H1 (cell line): ENCODE data around the gene TAGLN2. TPM values are rescaled to one million over a fixed set of nuclear protein-coding genes. Genes with fewer than 3 reads are reported as not detected.

Source experiments
- CTCF ChIA-PET: fragments of 300-600 bp; sonication (Branson Sonifier 250); formaldehyde crosslinking; loops from one replicate; lab custom pipeline; 2021; ENCODE audit not compliant: partially characterized antibody; lab: Charles Lee
- POLR2A ChIA-PET: fragments of 300-600 bp; sonication (Branson Sonifier 250); formaldehyde crosslinking; loops from one replicate; lab custom pipeline; 2021; ENCODE audit warnings: inconsistent platforms; ENCODE audit not compliant: partially characterized antibody; lab: Charles Lee
- DNase-seq, 2 experiments: peaks; one replicate each; pipeline versions ENCODE4 v3.0.0 to v3.0.0-alpha.2; 2010 to 2022; ENCODE audit warnings: low spot score in 2 of 2, low read depth in 1 of 2, mixed read lengths in 1 of 2
- FAIRE-seq: peaks from 2 replicates; lab custom pipeline; 2011; peaks lifted over from hg19 to GRCh38; lab: Jason Lieb, UNC
- H2AFZ ChIP-seq: 2 replicates; pipeline ENCODE4 v1.8.1; 2012; ENCODE audit warnings: low read length, inconsistent platforms
- H2AK5ac ChIP-seq: 2 replicates; pipeline ENCODE4 v1.6.1; 2013; ENCODE audit warnings: low read depth, low read length
- H2BK120ac ChIP-seq: replicated peaks from 2 replicates; pipeline ENCODE3; 2013; ENCODE audit warnings: low read depth, low read length, inconsistent platforms
- H2BK12ac ChIP-seq: 2 replicates; pipeline ENCODE4 v1.6.1; 2013; ENCODE audit warnings: low read depth, low read length
- H2BK15ac ChIP-seq: 2 replicates; pipeline ENCODE4 v1.6.1; 2013; ENCODE audit warnings: low read length
- H2BK20ac ChIP-seq: 2 replicates; pipeline ENCODE4 v1.6.1; 2013; ENCODE audit warnings: low read length
- H2BK5ac ChIP-seq: 2 replicates; pipeline ENCODE4 v1.6.1; 2013; ENCODE audit warnings: low read depth, low read length
- H3K14ac ChIP-seq: 2 replicates; pipeline ENCODE4 v1.6.1; 2013; ENCODE audit warnings: inconsistent platforms; ENCODE audit not compliant: insufficient read length
- H3K18ac ChIP-seq: 2 replicates; pipeline ENCODE4 v1.6.1; 2013; ENCODE audit warnings: low read length; ENCODE audit errors: extremely low read depth
- H3K23ac ChIP-seq: 2 replicates; pipeline ENCODE4 v1.6.1; 2013; ENCODE audit warnings: inconsistent platforms; ENCODE audit not compliant: insufficient read length
- H3K23me2 ChIP-seq: 2 replicates; pipeline ENCODE4 v1.6.1; 2013; ENCODE audit warnings: low read depth, low read length
- H3K27ac ChIP-seq: 2 replicates; pipeline ENCODE4 v1.6.1; 2011; ENCODE audit warnings: low read depth, low read length, inconsistent platforms
- H3K27me3 ChIP-seq, 4 experiments: replicated peaks in 1 of 4; 1 replicate in 1 of 4; 2 replicates in 3 of 4; pipeline versions ENCODE4 v1.6.1 to v1.8.1; 2011 to 2013; ENCODE audit warnings: low read length in 3 of 4, mild to moderate bottlenecking in 3 of 4, inconsistent platforms in 2 of 4, mixed read lengths in 2 of 4, moderate library complexity in 1 of 4; ENCODE audit not compliant: control insufficient read depth in 3 of 4, insufficient read depth in 3 of 4; ENCODE audit errors: extremely low read depth in 1 of 4
- H3K36me3 ChIP-seq, 4 experiments: 2 replicates each; pipeline versions ENCODE4 v1.6.1 to v1.8.1; 2011 to 2013; ENCODE audit warnings: mild to moderate bottlenecking in 4 of 4, low read length in 3 of 4, moderate library complexity in 2 of 4, control low read depth in 1 of 4, inconsistent platforms in 1 of 4; ENCODE audit not compliant: insufficient read depth in 4 of 4, control insufficient read depth in 2 of 4
- H3K4ac ChIP-seq: replicated peaks from 2 replicates; pipeline ENCODE3; 2013; ENCODE audit warnings: low read length, low read depth, mixed read lengths, inconsistent platforms; ENCODE audit not compliant: insufficient read length
- H3K4me1 ChIP-seq, 4 experiments: replicated peaks in 1 of 4; 1 replicate in 1 of 4; 2 replicates in 3 of 4; pipeline versions ENCODE4 v1.6.1 to v1.8.1; 2011 to 2013; ENCODE audit warnings: low read length in 3 of 4, inconsistent platforms in 2 of 4, mixed read lengths in 1 of 4; ENCODE audit not compliant: insufficient read depth in 4 of 4, control insufficient read depth in 3 of 4
- H3K4me2 ChIP-seq, 2 experiments: 2 replicates each; pipeline versions ENCODE4 v1.6.1 to v1.8.1; 2011 to 2013; ENCODE audit warnings: low read depth in 2 of 2, low read length in 2 of 2, control low read depth in 1 of 2, inconsistent platforms in 1 of 2, mild to moderate bottlenecking in 1 of 2; ENCODE audit not compliant: insufficient read depth in 1 of 2
- H3K4me3 ChIP-seq, 4 experiments: fragments of 200-600, 300-600 bp in 1 of 4; sonication (generic), shearing (Covaris generic), sonication (Bioruptor Twin) in 1 of 4; 2 replicates each; pipeline versions ENCODE4 v1.5.1 to v1.8.1; 2011 to 2016; ENCODE audit warnings: low read length in 4 of 4, low read depth in 3 of 4, control low read depth in 2 of 4, inconsistent platforms in 2 of 4, mild to moderate bottlenecking in 2 of 4, mixed read lengths in 1 of 4, moderate library complexity in 1 of 4; ENCODE audit not compliant: insufficient read depth in 2 of 4; ENCODE audit errors: extremely low read depth in 1 of 4
- H3K56ac ChIP-seq: replicated peaks from 2 replicates; pipeline ENCODE3; 2013; ENCODE audit warnings: low read depth, mild to moderate bottlenecking, mixed read lengths, low read length, inconsistent platforms; ENCODE audit not compliant: insufficient read length
- H3K79me1 ChIP-seq: 2 replicates; pipeline ENCODE4 v1.6.1; 2013; ENCODE audit warnings: low read depth, low read length, control low read depth
- H3K79me2 ChIP-seq, 2 experiments: 2 replicates each; pipeline versions ENCODE4 v1.6.1 to v1.8.1; 2012 to 2013; ENCODE audit warnings: low read length in 2 of 2, mild to moderate bottlenecking in 2 of 2, inconsistent platforms in 1 of 2; ENCODE audit not compliant: insufficient read depth in 2 of 2, control insufficient read depth in 1 of 2
- H3K9ac ChIP-seq, 4 experiments: replicated peaks in 1 of 4; 1 replicate in 1 of 4; 2 replicates in 3 of 4; pipeline versions ENCODE4 v1.6.1 to v1.8.1; 2011 to 2013; ENCODE audit warnings: low read depth in 3 of 4, low read length in 3 of 4, control low read depth in 2 of 4, mild to moderate bottlenecking in 2 of 4, moderate library complexity in 2 of 4, inconsistent platforms in 1 of 4; ENCODE audit errors: extremely low read depth in 1 of 4
- H3K9me3 ChIP-seq, 2 experiments: 2 replicates each; pipeline versions ENCODE4 v1.6.1 to v1.8.1; 2012 to 2013; ENCODE audit warnings: mild to moderate bottlenecking in 2 of 2, moderate library complexity in 2 of 2, control low read depth in 1 of 2, inconsistent platforms in 1 of 2, low read depth in 1 of 2, low read length in 1 of 2, mixed read lengths in 1 of 2; ENCODE audit not compliant: insufficient read depth in 2 of 2
- H4K20me1 ChIP-seq, 2 experiments: replicated peaks in 1 of 2; 2 replicates each; pipeline versions ENCODE3 to v1.8.1; 2011 to 2013; ENCODE audit warnings: inconsistent platforms in 2 of 2, low read length in 2 of 2, mild to moderate bottlenecking in 1 of 2; ENCODE audit not compliant: insufficient read depth in 2 of 2, control insufficient read depth in 1 of 2
- H4K5ac ChIP-seq: 2 replicates; pipeline ENCODE4 v1.6.1; 2013; ENCODE audit warnings: low read length, low read depth, mixed read lengths, inconsistent platforms; ENCODE audit not compliant: insufficient read length
- H4K8ac ChIP-seq: 2 replicates; pipeline ENCODE4 v1.8.0; 2013; ENCODE audit warnings: mild to moderate bottlenecking, moderate library complexity, low read length, inconsistent platforms; ENCODE audit not compliant: insufficient read depth; ENCODE audit errors: extremely low read depth
- H4K91ac ChIP-seq: replicated peaks from 2 replicates; pipeline ENCODE3; 2013; ENCODE audit warnings: low read length, mixed read lengths, inconsistent platforms; ENCODE audit not compliant: insufficient read length
- RXRA ChIP-seq: IDR thresholded peaks from 2 replicates; pipeline ENCODE4 v1.6.1; 2011; ENCODE audit warnings: low read depth, mild to moderate bottlenecking, low read length, moderate library complexity; ENCODE audit not compliant: insufficient read depth
- TCF12 ChIP-seq: IDR thresholded peaks from 2 replicates; pipeline ENCODE4 v1.6.1; 2011; ENCODE audit warnings: low read depth, mild to moderate bottlenecking, low read length
- WGBS, 2 experiments: shearing (Covaris generic) in 1 of 2; methylation state at CpG; one replicate each; pipeline versions ENCODE4 v1.1.6 to v1.1.7; 2013 to 2015; ENCODE audit warnings: low lambda C conversion rate in 2 of 2, mixed read lengths in 2 of 2, inconsistent platforms in 1 of 2, low coverage in 1 of 2, missing lambda C conversion rate in 1 of 2; ENCODE audit not compliant: insufficient replicate concordance in 2 of 2, insufficient coverage in 1 of 2, insufficient read length in 1 of 2; ENCODE audit errors: extremely low coverage in 1 of 2, missing lambda C conversion rate in 1 of 2; 5-methylcytosine and 5-hydroxymethylcytosine counted together
- polyA plus RNA-seq, 7 experiments: library from polyadenylated mRNA; depleted of rRNA in 3 of 7; stranded (reverse) in 5 of 7; unstranded in 2 of 7; fragments of >200 nt in 5 of 7; fragments of 200-250 nt in 2 of 7; gene quantifications; 1 replicate in 5 of 7; 2 replicates in 1 of 7; 4 replicates in 1 of 7; pipeline versions ENCODE4 v1.2.1 to v1.2.3, GENCODE V29; 2011 to 2013; ENCODE audit warnings: missing spikeins in 2 of 7, mixed read lengths in 2 of 7
- total RNA-seq: library from RNA; stranded (reverse); fragmentation: NEBNext Ultra II Directional; extraction: Animal tissue kit (Norgen Biotek cat#: 25700); gene quantifications from 2 replicates; pipeline ENCODE4 v1.2.1, GENCODE V29; 2021

The TAGLN2 gene
- total and polyA plus RNA-seq, 2 of the 8 experiments (the other 6 are each of a cell fraction or from before 2014, with no cell fraction given) = 93.0 to 114 TPM

DNA sequence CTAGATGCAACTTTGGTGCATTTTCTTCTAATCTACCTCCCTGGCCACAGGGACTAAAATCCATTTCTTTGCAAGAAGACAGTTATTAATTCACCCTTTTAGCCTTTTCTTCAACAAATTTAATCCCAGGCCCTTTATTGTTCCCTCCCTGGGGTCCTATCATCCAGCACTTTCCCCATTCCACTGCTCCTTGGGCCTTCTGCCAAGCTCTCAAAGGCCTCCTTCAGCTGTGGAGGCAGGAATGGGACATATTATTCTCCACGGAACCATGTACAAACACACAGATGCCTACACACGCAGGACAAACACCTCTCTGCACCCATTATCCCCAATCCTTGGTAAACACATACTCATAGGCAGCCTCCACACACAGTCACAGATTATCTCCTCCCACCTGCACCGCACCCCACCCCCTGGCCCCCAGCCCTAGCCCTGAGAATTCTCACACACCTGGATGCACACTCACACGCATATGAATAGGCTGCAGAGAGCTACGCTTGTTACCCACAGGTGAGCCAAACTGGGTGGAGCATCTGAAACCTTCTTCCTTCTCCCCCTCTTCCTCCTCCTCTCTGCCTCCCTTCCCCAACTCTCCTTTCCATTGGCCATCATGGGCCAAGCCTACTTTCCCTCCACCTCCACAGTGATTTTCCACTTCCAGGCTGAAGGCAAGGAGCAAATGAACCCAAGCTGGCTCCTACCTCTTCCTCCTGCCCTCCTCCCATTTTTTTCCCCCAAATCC, 11.7 kb downstream of the TAGLN2 start:
- 0 out of 2 replicates have a peak overlapping the region, but pooled peaks have one; percentile 20 for H3K27ac ChIP-seq
- no peak overlapping the region for H4K8ac ChIP-seq
- H2BK5ac ChIP-seq = peak overlapping the region; percentile 47
- ChIA-PET CTCF (interaction anchor here (0.6 to 7.5 kb wide), 3 partner anchors 20 to 1861 kb away, joined by 4 to 43 read pairs (median 5); no protein-coding TSS in a partner anchor), POLR2A (interaction anchor here (0.7 to 3.0 kb wide), 3 partner anchors 11 to 19 kb away, joined by 3 to 14 read pairs (median 3); partner anchors contain the start of gene TAGLN2)
- no peak overlapping the region for H3K14ac ChIP-seq
- no peaks in the 10 kb centered on the region; a peak in 1 of 7 replicates for H3K27me3 ChIP-seq
- H3K23ac ChIP-seq = no peak overlapping the region
- H3K4me2 ChIP-seq = peak overlapping the region; percentile 27; a peak in 2 of 4 replicates
- H4K5ac ChIP-seq = no peak overlapping the region
- no peaks in the 10 kb centered on the region for H3K9me3 ChIP-seq
- peak overlapping the region; percentile 82 for H2BK12ac ChIP-seq
- H2BK15ac ChIP-seq = no peak overlapping the region
- no peak overlapping the region for H2AFZ ChIP-seq
- 0 out of 8 replicates have a peak overlapping the region, but pooled peaks of 1 of the 4 experiments have one; percentile 3 for H3K4me3 ChIP-seq
- TF ChIP-seq RXRA (no peak), TCF12 (peak; percentile 80; the same call in 1 of the 2 replicates)
- 38% methylated on average over 5 of the region's 5 CpGs; no CpG with 5 or more reads in 1 of the 2 experiments for WGBS, 2 experiments
- H2AK5ac ChIP-seq = peak overlapping the region; percentile 56
- H2BK20ac ChIP-seq = peak overlapping the region; percentile 16; the same call in 1 of the 2 replicates
- H3K56ac ChIP-seq = no peak overlapping the region
- DNase-seq (no peak), FAIRE-seq (peak; percentile 36)
- no peaks in the 10 kb centered on the region for H3K23me2 ChIP-seq
- H3K4me1 ChIP-seq = peaks cover 17 to 39% (median 25%) of the 10 kb centered on the region in 4 experiments
- peak overlapping the region; percentile 22 for H4K91ac ChIP-seq
- H3K79me1 ChIP-seq = no peaks in the 10 kb centered on the region
- no peak overlapping the region for H3K9ac ChIP-seq
- no peaks in the 10 kb centered on the region for H4K20me1 ChIP-seq
- peak overlapping the region; percentile 68; the same call in 1 of the 2 replicates for H3K18ac ChIP-seq
- H3K36me3 ChIP-seq = peaks cover 0 to 7% (median 0%) of the 10 kb centered on the region in 4 experiments; a peak in 1 of 8 replicates
- H2BK120ac ChIP-seq = peak overlapping the region; percentile 6
- H3K4ac ChIP-seq = no peak overlapping the region
- H3K79me2 ChIP-seq = no peaks in the 10 kb centered on the region
